ENCODE measurements around the gene ALDH1L1. TPM values are rescaled to one million over a fixed set of nuclear protein-coding genes. Genes with fewer than 3 reads are reported as not detected.
"Not testable (repeated sequence)": the region's sequence is repeated elsewhere in the genome, so short reads cannot be mapped to it uniquely, and the experiment has no call there.

Gene ALDH1L1
- total RNA-seq, 1 experiment from 2014 or later: not detected

GRCh38 chr3:126067959-126068358 is 112.4 kb downstream of the ALDH1L1 start:
- no peak for DNase-seq (ENCODE audit: low read depth in 1 of 2, low spot score in 2 of 2)
- Histone ChIP-seq H3K27ac (no peak overlapping the region), H3K27me3 (replicated peaks) (no peaks in the 10 kb centered on the region), H3K36me3 (no peaks in the 10 kb centered on the region), H3K4me1 (replicated peaks) (no peaks in the 10 kb centered on the region), H3K9me3 (replicated peaks) (no peaks in the 10 kb centered on the region), H3K4me3 (no peak overlapping the region)

- DNase-seq (ENCODE audit: low read depth in 1 of 2, low spot score in 2 of 2); H3K36me3 ChIP-seq; H3K27ac ChIP-seq; H3K4me3 ChIP-seq; H3K27me3 ChIP-seq (replicated peaks); H3K9me3 ChIP-seq (replicated peaks); H3K4me1 ChIP-seq (replicated peaks): not testable (repeated sequence)
Measured at GRCh38 chr3:126066676-126067075, 113.7 kb downstream of the ALDH1L1 start.

- no peaks in the 10 kb centered on the region for H3K27me3 ChIP-seq (replicated peaks)
- no peaks in the 10 kb centered on the region for H3K9me3 ChIP-seq (replicated peaks)
- no peak for DNase-seq (ENCODE audit: low read depth in 1 of 2, low spot score in 2 of 2)
- no peak overlapping the region for H3K27ac ChIP-seq
- no peaks in the 10 kb centered on the region for H3K36me3 ChIP-seq
- H3K4me1 ChIP-seq (replicated peaks): no peaks in the 10 kb centered on the region
- H3K4me3 ChIP-seq: no peak overlapping the region
Measured at GRCh38 chr3:126065876-126066275, 114.5 kb downstream of the ALDH1L1 start.

- no peaks in the 10 kb centered on the region for H3K27me3 ChIP-seq (replicated peaks)
Measured at GRCh38 chr3:126064627-126065258, 115.6 kb downstream of the ALDH1L1 start.

GRCh38 chr3:126063358-126063965 is 116.9 kb downstream of the ALDH1L1 start:
- DNase-seq (ENCODE audit: low read depth in 1 of 2, low spot score in 2 of 2): no peak
- Histone ChIP-seq H3K27me3 (replicated peaks) (no peaks in the 10 kb centered on the region), H3K27ac (no peak overlapping the region), H3K4me1 (replicated peaks) (no peaks in the 10 kb centered on the region), H3K9me3 (replicated peaks) (no peaks in the 10 kb centered on the region), H3K4me3 (no peak overlapping the region), H3K36me3 (no peaks in the 10 kb centered on the region)

More at GRCh38 chr3:126064627-126065258, 115.6 kb downstream of the ALDH1L1 start:
- no peaks in the 10 kb centered on the region for H3K36me3 ChIP-seq
- H3K4me3 ChIP-seq: no peak overlapping the region
- H3K27ac ChIP-seq: no peak overlapping the region
- no peaks in the 10 kb centered on the region for H3K4me1 ChIP-seq (replicated peaks)
- H3K9me3 ChIP-seq (replicated peaks): no peaks in the 10 kb centered on the region
- no peak for DNase-seq (ENCODE audit: low read depth in 1 of 2, low spot score in 2 of 2)

- H3K4me3 ChIP-seq: no peak overlapping the region
- H3K9me3 ChIP-seq (replicated peaks): no peaks in the 10 kb centered on the region
- H3K4me1 ChIP-seq (replicated peaks): peaks cover 8% of the 10 kb centered on the region
- H3K36me3 ChIP-seq: no peaks in the 10 kb centered on the region
- H3K27ac ChIP-seq: no peak overlapping the region
- DNase-seq (ENCODE audit: low read depth in 1 of 2, low spot score in 2 of 2): no peak
- H3K27me3 ChIP-seq (replicated peaks): no peaks in the 10 kb centered on the region
Measured at GRCh38 chr3:126061301-126062032, 118.9 kb downstream of the ALDH1L1 start.

GRCh38 chr3:126060613-126061145 is 119.7 kb downstream of the ALDH1L1 start:
- no peaks in the 10 kb centered on the region for H3K36me3 ChIP-seq
- peaks cover 11% of the 10 kb centered on the region for H3K4me1 ChIP-seq (replicated peaks)
- H3K9me3 ChIP-seq (replicated peaks): no peaks in the 10 kb centered on the region
- H3K27ac ChIP-seq: no peak overlapping the region
- no peak overlapping the region for H3K4me3 ChIP-seq
- no peaks in the 10 kb centered on the region for H3K27me3 ChIP-seq (replicated peaks)
- DNase-seq (ENCODE audit: low read depth in 1 of 2, low spot score in 2 of 2): no peak

GRCh38 chr3:126058666-126059065 is 121.7 kb downstream of the ALDH1L1 start:
- DNase-seq (ENCODE audit: low read depth in 1 of 2, low spot score in 2 of 2): no peak
- no peak overlapping the region for H3K4me3 ChIP-seq
- peaks cover 11% of the 10 kb centered on the region for H3K4me1 ChIP-seq (replicated peaks)
- no peaks in the 10 kb centered on the region for H3K27me3 ChIP-seq (replicated peaks)
- no peaks in the 10 kb centered on the region for H3K36me3 ChIP-seq
- no peaks in the 10 kb centered on the region for H3K9me3 ChIP-seq (replicated peaks)
- H3K27ac ChIP-seq: no peak overlapping the region

- Histone ChIP-seq H3K36me3 (no peaks in the 10 kb centered on the region), H3K4me1 (replicated peaks) (peaks cover 11% of the 10 kb centered on the region), H3K9me3 (replicated peaks) (no peaks in the 10 kb centered on the region), H3K27ac (no peak overlapping the region), H3K27me3 (replicated peaks) (no peaks in the 10 kb centered on the region), H3K4me3 (no peak overlapping the region)
- DNase-seq (ENCODE audit: low read depth in 1 of 2, low spot score in 2 of 2): peak in 1 of 2 experiments; percentile 12
Measured at GRCh38 chr3:126057936-126058335, 122.5 kb downstream of the ALDH1L1 start.

GRCh38 chr3:126057501-126057819 is 122.9 kb downstream of the ALDH1L1 start:
- Histone ChIP-seq H3K4me3 (no peak overlapping the region), H3K27me3 (replicated peaks) (no peaks in the 10 kb centered on the region), H3K9me3 (replicated peaks) (no peaks in the 10 kb centered on the region), H3K4me1 (replicated peaks) (peaks cover 11% of the 10 kb centered on the region), H3K36me3 (no peaks in the 10 kb centered on the region), H3K27ac (no peak overlapping the region)
- peak in 1 of 2 experiments; percentile 18 for DNase-seq (ENCODE audit: low read depth in 1 of 2, low spot score in 2 of 2)

GRCh38 chr3:126056681-126057500 is 123.5 kb downstream of the ALDH1L1 start:
- peak; percentile 7 to 53 for DNase-seq (ENCODE audit: low read depth in 1 of 2, low spot score in 2 of 2)
- Histone ChIP-seq H3K9me3 (replicated peaks) (no peaks in the 10 kb centered on the region), H3K4me1 (replicated peaks) (peaks cover 11% of the 10 kb centered on the region), H3K4me3 (no peak overlapping the region), H3K36me3 (no peaks in the 10 kb centered on the region), H3K27me3 (replicated peaks) (no peaks in the 10 kb centered on the region), H3K27ac (no peak overlapping the region)

- H3K4me3 ChIP-seq: no peak overlapping the region
- no peaks in the 10 kb centered on the region for H3K27me3 ChIP-seq (replicated peaks)
- peaks cover 11% of the 10 kb centered on the region for H3K4me1 ChIP-seq (replicated peaks)
- no peak overlapping the region for H3K27ac ChIP-seq
- H3K9me3 ChIP-seq (replicated peaks): no peaks in the 10 kb centered on the region
- H3K36me3 ChIP-seq: no peaks in the 10 kb centered on the region
- DNase-seq (ENCODE audit: low read depth in 1 of 2, low spot score in 2 of 2): peak in 1 of 2 experiments; percentile 22
Measured at GRCh38 chr3:126056088-126056487, 124.3 kb downstream of the ALDH1L1 start.

GRCh38 chr3:126054870-126055269 is 125.5 kb downstream of the ALDH1L1 start:
- no peaks in the 10 kb centered on the region for H3K9me3 ChIP-seq (replicated peaks)
- peak in 1 of 2 experiments; percentile 17 for DNase-seq (ENCODE audit: low read depth in 1 of 2, low spot score in 2 of 2)
- H3K4me1 ChIP-seq (replicated peaks): peaks cover 11% of the 10 kb centered on the region
- no peak overlapping the region for H3K4me3 ChIP-seq
- no peak overlapping the region for H3K27ac ChIP-seq
- no peaks in the 10 kb centered on the region for H3K36me3 ChIP-seq
- H3K27me3 ChIP-seq (replicated peaks): no peaks in the 10 kb centered on the region

Measured in SJSA1 (cell line).